OCI-LY1 (cell line): Measurements from ENCODE around the gene ZNF195.
"Not testable (repeated sequence)": the region's sequence is repeated elsewhere in the genome, so short reads cannot be mapped to it uniquely, and the experiment has no call there.

Source experiments
- H2AFZ ChIP-seq: fragments of 200-600 bp; sonication (generic), shearing (Covaris generic); 2 replicates; pipeline ENCODE4 v1.6.0; 2014; ENCODE audit warnings: antibody characterized with exemption, mild to moderate bottlenecking, low read length
- H3F3A ChIP-seq: fragments of 200-600 bp; sonication (generic), shearing (Covaris generic); 2 replicates; pipeline ENCODE4 v1.6.0; 2014; ENCODE audit warnings: mild to moderate bottlenecking, antibody characterized with exemption, low read length, moderate library complexity; ENCODE audit not compliant: insufficient read depth
- H3K27ac ChIP-seq: fragments of 200-600 bp; sonication (generic); 2 replicates; pipeline ENCODE4 v1.5.1; 2014; ENCODE audit warnings: low read length, mixed run types, mild to moderate bottlenecking, low read depth; ENCODE audit not compliant: poor library complexity, severe bottlenecking
- H3K27me3 ChIP-seq: fragments of 200-600 bp; sonication (generic); 2 replicates; pipeline ENCODE4 v1.6.0; 2014; ENCODE audit warnings: antibody characterized with exemption, mild to moderate bottlenecking, low read length, moderate library complexity; ENCODE audit not compliant: insufficient read depth
- H3K36me3 ChIP-seq: fragments of 200-600 bp; sonication (generic); 2 replicates; pipeline ENCODE4 v1.6.1; 2014; ENCODE audit warnings: mild to moderate bottlenecking, antibody characterized with exemption, low read length, moderate library complexity, mixed read lengths; ENCODE audit not compliant: insufficient read depth
- H3K4me1 ChIP-seq: fragments of 200-600 bp; sonication (generic); 2 replicates; pipeline ENCODE4 v1.5.1; 2014; ENCODE audit warnings: mild to moderate bottlenecking, low read length, moderate library complexity; ENCODE audit not compliant: insufficient read depth, severe bottlenecking
- H3K4me2 ChIP-seq: fragments of 200-600 bp; sonication (generic), shearing (Covaris generic); 2 replicates; pipeline ENCODE4 v1.6.1; 2014; ENCODE audit warnings: low read length
- H3K4me3 ChIP-seq: fragments of 200-600 bp; sonication (generic); 2 replicates; pipeline ENCODE4 v1.5.1; 2014; ENCODE audit warnings: low read length, low read depth, mild to moderate bottlenecking, mixed read lengths; ENCODE audit not compliant: poor library complexity, severe bottlenecking
- H3K79me2 ChIP-seq: fragments of 200-600 bp; shearing (Covaris generic); 2 replicates; pipeline ENCODE4 v1.6.1; 2016; ENCODE audit warnings: mixed run types, low read length, mixed read lengths; ENCODE audit not compliant: insufficient read depth
- H3K9ac ChIP-seq: fragments of 200-600 bp; sonication (generic), shearing (Covaris generic); 2 replicates; pipeline ENCODE4 v1.6.1; 2014; ENCODE audit warnings: mild to moderate bottlenecking, low read length, mixed read lengths
- H3K9me2 ChIP-seq: fragments of 200-600 bp; sonication (generic), shearing (Covaris generic); 2 replicates; pipeline ENCODE4 v1.6.1; 2014; ENCODE audit warnings: low read depth, mild to moderate bottlenecking, low read length, mixed read lengths
- H3K9me3 ChIP-seq: fragments of 200-600 bp; shearing (Covaris generic); 2 replicates; pipeline ENCODE4 v1.6.1; 2014; ENCODE audit warnings: low read length, mixed read lengths
- H4K20me1 ChIP-seq: fragments of 200-600 bp; sonication (generic), shearing (Covaris generic); 2 replicates; pipeline ENCODE4 v1.6.0; 2016; ENCODE audit warnings: mild to moderate bottlenecking, low read length; ENCODE audit not compliant: insufficient read depth
- CTCF ChIP-seq: fragments of 200-600 bp; sonication (generic), shearing (Covaris generic); IDR thresholded peaks from 2 replicates; pipeline ENCODE4 v1.5.1; 2017; ENCODE audit warnings: mild to moderate bottlenecking, antibody characterized with exemption, low read length, moderate library complexity, mixed read lengths
- EZH2 ChIP-seq: fragments of 200-600 bp; sonication (generic), shearing (Covaris generic); IDR thresholded peaks from 2 replicates; pipeline ENCODE4 v1.8.0; 2017; ENCODE audit warnings: borderline replicate concordance, mixed run types, mild to moderate bottlenecking, antibody characterized with exemption, low read length, moderate library complexity, mixed read lengths

ZNF195 gene

GRCh38 chr11:3412837-3413236, 33.9 kb upstream of the ZNF195 start:
- TF ChIP-seq EZH2 (no peak), CTCF (no peak)
- H3K9me3 ChIP-seq, result no peaks in the 10 kb centered on the region
- no peaks in the 10 kb centered on the region for H3K27me3 ChIP-seq
- H2AFZ ChIP-seq, result no peak overlapping the region
- no peak overlapping the region for H3K27ac ChIP-seq
- no peak overlapping the region for H3K9ac ChIP-seq
- no peaks in the 10 kb centered on the region for H3F3A ChIP-seq
- no peak overlapping the region for H3K4me3 ChIP-seq
- H3K4me1 ChIP-seq, result no peaks in the 10 kb centered on the region
- H3K36me3 ChIP-seq, result no peaks in the 10 kb centered on the region
- H4K20me1 ChIP-seq, result no peaks in the 10 kb centered on the region
- no peak overlapping the region for H3K4me2 ChIP-seq
- no peaks in the 10 kb centered on the region for H3K79me2 ChIP-seq
- no peaks in the 10 kb centered on the region for H3K9me2 ChIP-seq

GRCh38 chr11:3408722-3409121, 29.8 kb upstream of the ZNF195 start:
- H4K20me1 ChIP-seq, H3K4me1 ChIP-seq, H3F3A ChIP-seq, H3K4me2 ChIP-seq, H2AFZ ChIP-seq, H3K9ac ChIP-seq, H3K27ac ChIP-seq, H3K79me2 ChIP-seq, H3K4me3 ChIP-seq, H3K36me3 ChIP-seq, H3K9me3 ChIP-seq, H3K9me2 ChIP-seq, H3K27me3 ChIP-seq: not testable (repeated sequence)
- TF ChIP-seq CTCF, result peak; percentile 66

- not testable (repeated sequence) for H3K9ac ChIP-seq
Measured at GRCh38 chr11:3408058-3408605, 29.2 kb upstream of the ZNF195 start.

GRCh38 chr11:3406937-3407336, 28.0 kb upstream of the ZNF195 start:
- not testable (repeated sequence) for H2AFZ ChIP-seq, H3F3A ChIP-seq, H3K27me3 ChIP-seq, H3K36me3 ChIP-seq, H3K9me3 ChIP-seq, H3K79me2 ChIP-seq, H3K4me1 ChIP-seq, H3K9ac ChIP-seq, H3K9me2 ChIP-seq, H3K4me3 ChIP-seq, H3K27ac ChIP-seq, H4K20me1 ChIP-seq, H3K4me2 ChIP-seq

More at GRCh38 chr11:3408058-3408605, 29.2 kb upstream of the ZNF195 start:
- H3K4me3 ChIP-seq, H3K9me2 ChIP-seq, H3K4me1 ChIP-seq, H2AFZ ChIP-seq, H3K79me2 ChIP-seq, H3K4me2 ChIP-seq, H4K20me1 ChIP-seq, H3K27ac ChIP-seq, H3K27me3 ChIP-seq, H3K9me3 ChIP-seq, H3K36me3 ChIP-seq, H3F3A ChIP-seq: not testable (repeated sequence)

GRCh38 chr11:3406223-3406875, 27.4 kb upstream of the ZNF195 start:
- not testable (repeated sequence) for H3K9me3 ChIP-seq, H3K4me2 ChIP-seq, H3K36me3 ChIP-seq, H3K27ac ChIP-seq, H3F3A ChIP-seq, H3K4me1 ChIP-seq, H3K9ac ChIP-seq, H3K4me3 ChIP-seq, H3K9me2 ChIP-seq, H2AFZ ChIP-seq, H4K20me1 ChIP-seq, H3K27me3 ChIP-seq, H3K79me2 ChIP-seq

- not testable (repeated sequence) for H3K27me3 ChIP-seq, H3F3A ChIP-seq, H3K4me2 ChIP-seq, H3K79me2 ChIP-seq, H3K4me1 ChIP-seq, H3K9me2 ChIP-seq, H2AFZ ChIP-seq, H3K36me3 ChIP-seq, H3K9ac ChIP-seq, H4K20me1 ChIP-seq, H3K27ac ChIP-seq, H3K4me3 ChIP-seq, H3K9me3 ChIP-seq
Measured at GRCh38 chr11:3404076-3404925, 25.4 kb upstream of the ZNF195 start.
